ENCODE data around the gene ZNF593OS.

ZNF593OS gene

DNA sequence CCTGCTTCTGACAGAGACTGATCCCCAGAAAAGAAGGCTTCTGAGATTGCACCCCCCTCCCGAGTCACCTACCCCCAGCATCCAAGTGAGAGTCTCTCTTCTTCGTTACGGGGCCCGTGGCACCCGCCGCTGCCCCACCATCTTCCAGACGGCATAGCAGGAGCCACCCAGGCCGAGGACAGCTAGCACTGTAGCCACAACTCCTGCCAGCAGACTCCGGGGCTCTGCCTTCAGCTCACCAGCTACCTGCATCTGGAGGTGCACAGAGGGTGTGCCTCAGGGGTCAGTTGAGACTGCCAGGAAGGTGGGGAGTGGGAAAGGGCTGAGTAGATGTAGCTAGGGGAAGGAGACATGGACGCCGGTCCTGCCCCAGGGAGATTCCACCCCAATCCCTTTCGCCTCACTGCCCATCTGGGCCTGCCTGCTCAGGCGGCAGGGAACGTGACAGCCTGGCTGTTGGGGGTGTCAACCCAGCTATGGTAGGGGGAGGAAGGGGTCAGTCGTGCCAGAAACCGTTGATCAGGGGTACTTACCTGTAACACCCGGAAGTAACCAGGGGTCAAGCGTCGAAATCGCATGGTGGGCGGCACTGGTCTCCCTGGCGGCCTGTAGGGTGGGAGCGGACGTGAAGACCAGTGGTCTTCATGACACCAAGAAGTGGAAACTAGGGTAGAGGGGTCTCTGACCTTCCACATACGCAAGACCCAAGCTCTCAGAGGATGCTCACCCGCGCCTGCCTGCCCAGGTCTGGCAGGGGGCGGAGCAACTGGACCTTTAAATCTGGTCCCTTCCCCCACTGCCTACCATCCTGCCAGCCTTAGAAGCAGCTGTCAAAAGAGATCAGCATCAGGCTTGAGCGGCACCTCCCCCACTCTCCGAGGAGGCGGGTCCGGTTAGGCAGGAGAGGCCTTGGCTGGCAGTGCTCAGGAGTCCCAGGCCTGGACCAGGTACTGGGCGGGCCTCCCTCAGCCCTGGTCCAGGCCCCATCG, at the start of gene ZNF593OS:
ZNF593OS (minus strand) TSS at position 749 of the 989 bp plus-strand sequence; CDS start at position 578, 171 bp downstream.
- DNase-seq (ENCODE audit: low read depth), result no peak

DNA sequence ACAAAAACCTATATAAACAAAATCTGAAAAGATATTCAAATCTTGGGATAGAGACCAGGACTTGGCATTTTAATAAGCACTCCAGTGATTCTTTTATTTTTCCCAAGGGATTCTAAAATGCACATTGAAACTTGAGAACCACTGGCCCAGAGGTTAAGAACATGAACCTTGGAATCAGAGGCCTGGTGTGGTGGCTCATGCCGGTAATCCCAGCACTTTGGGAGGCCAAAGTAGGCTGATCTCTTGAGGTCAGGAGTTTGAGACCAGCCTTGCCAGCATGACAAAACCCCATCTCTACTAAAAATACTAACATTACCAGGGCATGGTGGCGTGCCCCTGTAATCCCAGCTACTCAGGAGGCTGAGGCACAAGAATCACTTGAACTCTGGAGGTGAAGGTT, 49.5 kb upstream of the ZNF593OS start:
- DNase-seq (ENCODE audit: low read depth), result no peak

DNA sequence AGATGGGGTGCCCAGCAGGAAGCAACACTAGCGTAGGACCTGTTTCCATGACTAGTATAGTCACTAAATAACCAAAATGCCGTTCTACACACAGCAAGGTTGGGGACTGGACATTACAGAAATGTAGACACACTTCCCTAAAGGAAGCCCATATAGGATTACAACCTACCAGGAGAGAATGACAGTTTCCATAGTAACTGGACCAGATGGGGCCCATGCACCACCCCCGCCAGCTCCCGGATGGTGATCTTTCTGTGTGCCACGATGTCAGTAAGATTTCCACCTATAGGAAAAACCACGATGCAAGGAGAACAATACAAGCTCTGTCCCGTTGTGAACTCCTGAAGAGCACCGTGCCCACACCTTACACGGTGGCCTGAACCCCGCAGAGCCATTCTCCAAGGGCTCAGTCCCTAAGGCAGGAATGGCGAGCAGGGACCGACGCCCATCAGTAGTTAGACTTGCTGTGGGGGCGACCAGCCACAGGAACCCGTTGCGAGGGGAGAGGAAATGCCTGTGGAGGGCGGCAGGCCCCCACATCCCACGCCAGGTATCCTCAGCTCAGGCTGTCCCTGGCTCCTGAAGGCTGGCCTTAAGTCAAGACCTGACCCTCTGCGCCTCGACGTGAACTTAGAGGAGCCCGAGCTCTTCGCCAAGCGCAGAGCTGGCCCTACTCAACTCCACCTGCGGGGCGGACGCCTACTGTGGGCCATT, 48.7 kb upstream of the ZNF593OS start:
- no peak for DNase-seq (ENCODE audit: low read depth)

DNA sequence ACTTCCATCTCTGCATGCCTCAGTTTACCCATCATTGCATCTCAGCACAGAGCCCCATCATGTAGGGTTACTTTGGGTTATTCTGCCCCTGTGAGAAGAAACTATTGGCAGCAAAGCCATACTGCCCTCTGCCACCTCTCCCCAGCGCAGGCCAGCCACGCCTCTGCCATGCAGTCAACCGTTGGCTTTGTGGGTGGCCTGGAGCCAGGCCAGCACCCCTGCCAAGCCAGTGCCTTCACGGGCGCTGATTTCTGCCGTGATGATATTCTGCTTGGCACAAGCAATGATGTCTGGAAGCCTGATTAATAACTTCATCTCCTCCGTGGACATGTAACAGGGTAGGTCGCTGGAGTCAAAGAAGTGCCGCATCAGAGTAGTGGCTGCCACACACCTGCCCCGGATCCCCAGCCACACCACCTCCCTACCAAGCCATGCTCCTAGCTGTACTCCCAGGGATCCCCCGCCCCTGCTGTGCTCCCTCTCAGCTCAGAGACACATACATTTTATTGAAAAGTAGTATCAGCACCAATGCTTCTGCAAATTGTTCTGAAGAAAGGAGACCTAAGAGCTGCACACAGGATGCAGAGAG, 47.4 kb upstream of the ZNF593OS start:
- no peak for DNase-seq (ENCODE audit: low read depth)

DNA sequence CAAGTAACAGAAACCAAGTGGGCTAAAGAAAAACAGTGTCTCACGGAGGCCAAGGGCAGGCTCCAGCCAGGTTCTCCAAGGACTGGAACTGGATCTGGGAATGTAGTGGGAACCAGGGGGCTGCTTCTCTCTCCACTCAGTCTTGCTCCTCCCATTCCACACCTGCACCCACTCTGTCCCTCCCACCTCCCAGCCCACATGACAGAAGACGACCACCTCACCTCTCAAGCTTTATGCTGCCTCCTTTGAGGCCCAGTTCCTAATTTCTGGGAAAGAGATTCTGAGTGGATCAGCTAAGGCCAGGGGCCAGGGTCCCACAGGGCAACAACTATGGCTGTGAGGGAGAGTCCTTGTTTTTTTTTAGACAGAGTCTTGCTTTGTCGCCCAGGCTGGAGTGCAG, 43.6 kb upstream of the ZNF593OS start:
- DNase-seq (ENCODE audit: low read depth), result no peak

DNA sequence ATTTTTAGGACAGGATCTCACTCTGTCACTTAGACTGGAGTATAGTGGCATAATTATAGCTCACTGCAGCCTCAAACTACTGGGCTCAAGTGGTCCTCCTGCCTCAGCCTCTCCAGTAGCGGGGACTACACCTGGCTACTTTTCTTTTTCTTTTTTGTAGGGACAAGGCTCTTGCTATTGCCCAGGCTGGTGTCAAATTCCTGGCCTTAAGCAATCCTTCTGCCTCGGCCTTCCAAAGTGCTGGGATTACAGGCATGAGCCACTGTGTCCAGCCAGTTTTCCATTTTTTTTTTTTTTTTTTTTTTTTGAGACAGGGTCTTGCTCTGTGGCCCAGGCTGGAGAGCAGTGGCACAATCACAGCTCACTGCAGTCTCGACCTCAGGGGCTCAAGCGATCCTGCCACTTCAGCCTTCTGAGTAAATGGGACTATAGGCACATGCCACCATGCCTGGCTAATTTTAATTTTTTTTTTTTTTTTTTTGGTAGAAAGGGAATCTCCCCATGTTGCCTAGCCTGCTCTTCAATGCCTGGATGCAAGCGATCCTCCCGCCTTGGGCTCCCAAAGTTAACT, 41.8 kb upstream of the ZNF593OS start:
- DNase-seq (ENCODE audit: low read depth), result no peak

DNA sequence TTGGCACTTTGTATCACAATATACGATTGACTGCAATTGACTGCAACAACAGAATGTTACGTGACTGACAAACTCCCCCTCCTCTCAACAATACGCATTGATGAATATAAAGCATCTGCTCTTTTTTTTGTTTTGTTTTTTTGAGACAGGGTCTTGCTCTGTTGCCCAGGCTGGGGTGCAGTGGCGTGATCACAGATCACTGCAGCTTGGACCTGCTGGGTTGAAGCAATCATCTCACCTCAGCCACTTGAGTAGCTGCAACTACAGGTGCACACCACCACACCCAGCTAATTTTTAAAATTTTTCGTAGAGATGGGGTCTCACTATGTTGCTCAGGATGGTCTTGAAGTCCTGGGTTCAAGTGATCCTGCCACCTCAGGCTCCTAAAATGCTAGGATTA, 41.1 kb upstream of the ZNF593OS start:
- DNase-seq (ENCODE audit: low read depth), result no peak

DNA sequence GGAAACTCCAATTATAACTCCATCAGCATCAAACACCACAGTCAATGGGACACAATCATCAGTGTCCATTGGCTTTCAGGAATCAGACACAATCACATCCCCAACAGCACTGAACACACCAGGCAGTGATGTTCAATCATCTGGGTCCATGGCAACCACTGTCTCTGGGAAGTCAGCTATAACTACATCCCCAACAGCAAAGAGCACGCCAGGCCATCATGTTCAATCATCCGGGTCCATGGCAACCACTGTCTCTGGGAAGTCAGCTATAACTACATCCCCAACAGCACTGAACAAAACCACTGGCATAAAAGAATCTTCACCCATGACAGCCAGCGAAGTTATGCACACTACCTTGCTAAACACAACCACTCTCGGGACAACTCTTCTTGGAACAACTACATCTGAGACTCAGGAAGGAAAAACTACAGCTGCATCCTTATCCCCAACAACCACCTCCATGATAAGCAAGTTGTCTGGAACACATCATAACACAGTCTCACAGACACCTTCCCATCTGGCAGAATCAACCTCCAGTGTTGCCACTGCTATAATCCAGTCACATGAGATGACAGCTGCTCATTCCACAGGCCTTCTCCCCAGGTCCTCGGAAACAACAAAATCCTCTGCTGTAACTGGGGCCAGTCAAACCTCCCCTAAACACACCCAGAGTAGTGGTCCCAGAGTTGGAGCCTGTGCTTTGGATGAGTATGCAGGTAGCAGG, 38.7 kb upstream of the ZNF593OS start:
- no peak for DNase-seq (ENCODE audit: low read depth)

DNA sequence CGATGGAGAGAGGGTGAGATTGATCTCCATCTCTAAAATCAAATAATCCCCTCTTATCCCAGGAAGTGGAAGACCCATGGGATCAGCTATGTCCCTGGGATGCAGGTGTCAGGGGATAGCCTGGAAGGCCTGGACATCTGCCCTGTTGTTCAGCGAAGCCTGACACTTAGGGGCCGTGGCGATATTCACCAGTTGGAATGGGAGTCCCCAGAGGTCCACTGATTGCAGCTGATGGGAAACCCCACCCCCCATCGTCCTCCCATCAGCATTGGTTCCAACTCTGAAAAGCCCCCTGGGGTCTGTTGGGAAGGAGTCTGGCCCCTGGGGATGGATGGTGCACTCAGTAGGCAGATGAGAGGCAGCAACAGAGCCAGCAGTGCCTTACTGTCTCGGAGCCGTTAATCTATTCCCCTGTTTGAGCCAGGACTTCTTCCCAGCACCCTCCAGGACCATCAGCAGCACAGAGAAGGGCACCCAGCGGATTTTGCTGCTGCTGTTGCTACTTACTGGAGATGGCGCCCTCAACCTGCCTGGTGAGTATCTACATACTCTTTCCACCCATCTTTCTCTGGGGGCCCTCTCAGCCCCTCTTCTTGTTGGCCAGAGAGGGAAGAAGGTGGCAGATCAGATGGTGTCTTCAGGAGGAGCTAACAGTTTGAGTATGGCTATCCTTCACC, 32.1 kb upstream of the ZNF593OS start:
- no peak for DNase-seq (ENCODE audit: low read depth)

DNA sequence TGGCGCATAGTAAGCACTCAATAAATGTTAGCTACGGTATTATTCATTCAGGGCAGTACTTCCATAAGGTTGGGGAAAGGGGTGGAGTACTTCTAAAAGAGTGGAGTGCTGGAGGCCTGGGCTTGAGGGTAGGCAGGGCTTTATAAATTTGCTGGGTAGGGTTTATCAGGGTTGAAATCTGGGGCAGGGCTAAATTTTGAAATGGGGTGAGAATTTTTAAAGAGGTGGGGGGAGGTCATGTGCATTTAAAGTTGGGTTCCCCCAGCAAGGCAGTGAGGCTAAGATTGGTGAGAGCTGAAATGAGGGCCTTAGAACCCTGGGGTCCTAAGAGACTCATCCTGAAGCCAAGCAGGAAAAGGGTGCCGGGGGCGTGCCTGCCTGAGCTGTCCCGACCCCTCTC, 28.8 kb upstream of the ZNF593OS start:
- DNase-seq (ENCODE audit: low read depth), result no peak

DNA sequence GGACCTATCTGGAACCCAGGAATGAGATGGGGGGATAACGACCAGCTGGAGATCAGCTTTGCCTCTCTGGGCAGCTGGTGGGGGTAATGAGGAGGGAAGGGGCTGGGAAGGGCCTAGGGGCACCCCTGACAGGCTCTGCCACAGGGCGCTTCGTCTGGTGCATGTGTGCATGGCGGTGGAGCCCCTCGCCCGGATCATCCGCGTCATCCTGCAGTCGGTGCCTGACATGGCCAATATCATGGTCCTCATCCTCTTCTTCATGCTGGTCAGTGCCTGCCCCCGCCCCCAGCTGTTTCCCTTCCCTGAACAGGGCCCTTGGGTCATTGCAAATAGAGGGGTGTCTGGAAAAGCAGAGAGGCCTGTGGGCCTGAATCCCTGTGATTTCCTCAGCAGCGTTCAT, 26.2 kb upstream of the ZNF593OS start:
- no peak for DNase-seq (ENCODE audit: low read depth)

DNA sequence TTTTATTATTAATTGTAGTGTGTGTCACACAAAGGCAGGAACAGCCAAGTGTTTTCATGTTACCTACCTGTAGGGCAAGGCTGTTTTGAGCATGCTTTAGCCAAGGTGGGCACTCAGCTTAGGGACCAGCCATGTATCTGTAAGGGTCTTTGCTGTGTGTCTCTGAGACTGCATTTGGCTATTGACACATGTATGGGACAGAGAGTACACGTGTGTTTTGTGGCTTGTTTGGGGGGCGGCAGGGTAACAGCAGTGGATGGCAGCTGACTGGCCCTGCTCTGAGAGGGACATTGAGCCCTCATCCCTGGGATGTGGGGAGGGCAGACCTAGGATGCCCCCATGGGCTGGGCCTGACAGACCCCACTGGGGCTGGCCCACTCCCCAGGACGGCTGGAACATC, 25.7 kb upstream of the ZNF593OS start:
- no peak for DNase-seq (ENCODE audit: low read depth)

DNA sequence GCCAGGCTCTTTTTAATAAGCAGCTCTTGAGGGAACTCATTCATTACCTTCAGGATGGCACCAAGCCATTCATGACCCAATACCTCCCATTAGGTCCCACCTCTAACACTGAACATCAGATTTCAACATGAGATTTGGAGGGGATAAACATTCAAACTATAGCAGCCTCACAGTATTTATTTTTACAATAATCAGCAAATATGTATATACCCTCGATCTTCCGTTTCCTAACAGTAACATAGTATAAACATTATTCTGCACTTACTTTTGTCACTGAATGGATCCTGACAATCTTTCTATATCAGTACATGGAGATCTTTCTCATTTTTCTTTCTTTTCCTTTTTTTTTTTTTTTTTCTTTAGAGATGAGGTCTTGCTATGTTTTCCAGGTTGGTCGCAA, 24.2 kb upstream of the ZNF593OS start:
- no peak for DNase-seq (ENCODE audit: low read depth)

DNA sequence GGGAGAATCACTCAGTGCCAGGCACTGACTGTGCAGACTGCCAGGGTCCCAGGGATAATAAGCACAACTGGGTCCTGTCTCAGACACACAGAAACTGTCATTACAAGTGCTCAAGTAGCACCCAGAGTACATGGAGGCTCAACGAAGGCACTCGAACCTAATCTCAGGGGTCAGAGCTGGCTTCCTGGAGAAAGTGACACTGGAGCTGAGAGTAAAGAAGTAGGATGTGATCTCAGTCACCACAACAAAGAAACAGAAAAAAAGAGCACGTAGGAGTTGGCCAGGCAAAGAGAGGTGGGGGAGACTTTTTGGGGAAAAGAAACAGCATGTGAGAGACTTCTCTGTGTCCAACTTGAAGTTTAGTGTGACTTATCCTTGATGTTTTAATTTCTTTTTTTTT, 20.1 kb upstream of the ZNF593OS start:
- DNase-seq (ENCODE audit: low read depth), result no peak

DNA sequence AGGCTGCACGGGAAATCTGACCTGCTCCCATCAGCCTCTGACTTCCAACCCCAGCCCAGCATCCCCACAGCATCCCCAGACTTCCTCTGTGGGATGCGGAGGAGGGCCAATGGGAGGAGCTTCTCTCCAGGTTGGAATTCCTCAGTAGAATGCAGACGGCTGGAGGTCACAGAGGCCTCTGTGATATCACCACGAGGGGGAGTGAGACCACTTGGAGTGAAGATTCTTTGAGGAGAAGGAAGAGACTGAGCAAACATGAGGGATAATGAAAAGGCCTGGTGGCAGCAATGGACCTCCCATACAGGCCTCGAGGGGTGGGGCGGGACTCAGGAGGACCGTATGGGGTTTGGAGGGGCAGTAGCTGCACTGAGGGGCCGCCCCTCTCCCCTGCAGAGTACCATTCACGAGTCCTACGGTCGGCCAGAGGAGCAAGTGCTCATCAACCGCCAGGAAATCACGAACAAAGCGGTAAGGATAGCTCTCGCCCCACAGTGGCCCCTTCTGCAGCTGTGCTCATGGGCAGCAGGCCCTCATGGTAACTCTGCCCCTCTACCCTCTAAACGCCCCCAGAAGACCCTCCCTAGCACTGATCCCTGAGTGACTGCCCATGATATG, 18.8 kb upstream of the ZNF593OS start, which contains the start of gene CATSPER4:
CATSPER4 (plus strand) TSS at position 230 of the 615 bp plus-strand sequence; CDS start at position 256, 26 bp downstream.
- DNase-seq (ENCODE audit: low read depth), result peak; percentile 15

DNA sequence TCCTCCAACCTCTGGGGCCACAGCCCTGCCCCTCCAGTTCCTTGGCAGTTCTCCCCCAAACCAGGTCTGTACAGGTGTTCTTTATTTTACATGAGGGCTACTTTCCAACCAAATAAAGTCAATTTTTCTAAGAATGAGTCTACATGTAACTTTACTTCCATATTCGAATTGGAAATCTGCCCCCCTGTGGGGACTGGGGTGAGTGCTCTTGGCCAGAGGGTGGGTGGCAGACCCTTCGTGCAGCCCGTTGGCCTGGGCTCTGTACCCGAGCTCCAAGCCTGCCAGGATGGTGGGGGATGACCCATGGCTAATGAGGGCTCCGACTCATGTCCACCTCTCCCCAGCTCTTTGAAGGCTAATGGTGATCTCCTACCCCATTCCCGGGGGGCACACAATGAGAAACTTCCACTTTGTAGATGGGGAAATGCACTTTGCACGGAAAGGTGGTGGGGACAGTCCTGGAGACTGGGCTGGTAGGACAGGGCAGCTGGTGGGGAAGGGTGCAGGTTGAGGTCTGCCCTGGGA, 18.2 kb upstream of the ZNF593OS start:
- no peak for DNase-seq (ENCODE audit: low read depth)

DNA sequence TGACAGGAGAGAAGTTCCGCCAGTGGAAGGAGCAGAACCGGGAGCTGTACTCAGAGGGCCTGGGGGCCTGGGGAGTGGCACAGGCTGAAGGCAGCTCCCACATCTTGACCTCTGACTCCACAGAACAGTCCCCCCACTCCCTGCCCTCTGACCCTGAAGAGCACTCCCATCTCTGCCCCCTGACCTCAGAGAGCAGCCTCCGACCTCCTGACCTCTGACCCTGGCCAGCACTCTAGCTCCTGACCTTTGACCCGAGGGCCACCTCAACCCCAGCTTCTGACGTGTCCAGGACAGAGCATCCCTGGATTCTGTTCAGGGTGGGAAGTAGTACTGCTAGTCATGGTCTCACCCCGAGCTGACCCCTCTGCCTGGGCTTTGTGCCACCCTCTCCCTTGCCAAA, 17.7 kb upstream of the ZNF593OS start:
- no peak for DNase-seq (ENCODE audit: low read depth)

DNA sequence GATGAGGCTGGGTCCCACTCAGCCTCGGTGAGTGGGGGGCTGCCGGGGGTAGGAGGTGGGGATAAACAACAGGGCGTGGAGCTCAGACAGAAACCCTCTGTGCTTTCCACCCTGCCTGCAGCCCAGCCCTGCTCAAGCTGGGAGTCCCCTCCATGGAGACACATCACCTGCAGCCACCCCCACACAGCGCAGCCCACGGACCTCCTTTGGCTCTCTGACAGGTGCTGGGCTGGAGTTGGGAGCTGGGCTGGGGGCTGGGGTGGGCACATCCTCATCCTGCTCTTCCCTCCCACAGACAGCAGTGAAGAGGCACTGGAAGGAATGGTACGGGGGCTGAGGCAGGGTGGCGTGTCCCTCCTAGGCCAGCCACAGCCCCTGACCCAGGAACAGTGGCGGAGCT, 16.8 kb upstream of the ZNF593OS start:
- no peak for DNase-seq (ENCODE audit: low read depth)

DNA sequence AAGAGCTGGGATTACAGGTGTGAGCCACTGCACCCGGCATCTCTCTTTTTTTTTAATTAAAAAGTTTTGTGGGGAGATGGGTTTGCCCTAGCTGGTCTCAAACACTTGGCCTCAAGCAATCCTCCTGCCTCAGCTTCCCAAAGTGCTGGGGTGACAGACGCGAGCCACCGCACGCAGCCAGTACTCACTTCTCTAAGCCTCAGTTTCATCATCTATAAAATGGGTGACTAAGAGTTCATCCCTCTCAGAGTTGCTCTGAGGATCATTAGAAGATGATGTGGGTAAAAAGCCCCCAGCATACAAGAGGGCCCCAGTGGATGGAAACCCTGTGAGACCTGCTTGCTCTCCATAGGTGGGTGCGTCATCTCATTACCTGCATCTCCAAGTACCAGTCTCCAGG, 16.2 kb upstream of the ZNF593OS start:
- no peak for DNase-seq (ENCODE audit: low read depth)

DNA sequence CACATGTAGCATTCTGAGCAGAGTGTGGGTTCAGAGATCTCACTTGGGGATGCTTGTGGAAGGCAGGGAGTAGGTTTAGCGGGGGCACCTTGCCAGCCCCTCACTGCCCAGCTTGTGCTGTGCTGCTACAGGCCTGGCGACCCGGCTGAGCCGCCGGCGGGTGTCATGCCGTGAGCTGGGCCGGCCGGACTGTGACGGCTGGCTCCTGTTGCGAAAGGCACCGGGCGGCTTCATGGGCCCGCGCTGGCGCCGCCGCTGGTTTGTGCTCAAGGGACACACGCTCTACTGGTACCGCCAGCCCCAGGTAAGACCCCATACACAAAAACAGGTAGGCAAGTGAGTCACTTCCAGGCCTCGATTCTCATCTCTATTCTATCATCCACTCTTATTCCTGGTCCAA, 13.3 kb upstream of the ZNF593OS start:
- no peak for DNase-seq (ENCODE audit: low read depth)

Measured in iris pigment epithelial cell (primary cell).